NCI-H748 (cell line): Measurements from ENCODE around the gene ZIC5.

ENCODE experiments used
- DNase-seq: peaks from one replicate; lab custom pipeline; 2025; ENCODE audit not compliant: unreplicated experiment; lab: John Stamatoyannopoulos, UW

Gene ZIC5

GRCh38 chr13:99987154-99988019 is 15.8 kb upstream of the ZIC5 start:
- no peak for DNase-seq

GRCh38 chr13:99986741-99987140 is 15.2 kb upstream of the ZIC5 start:
- DNase-seq = peak; percentile 66

GRCh38 chr13:99985886-99986527 is 14.4 kb upstream of the ZIC5 start:
- peak; percentile 53 for DNase-seq

GRCh38 chr13:99985241-99985874 is 13.8 kb upstream of the ZIC5 start:
- DNase-seq = peak; percentile 62

- DNase-seq = peak; percentile 79
Measured at GRCh38 chr13:99984461-99985240, 13.1 kb upstream of the ZIC5 start.

- peak; percentile 69 for DNase-seq
Measured at GRCh38 chr13:99983499-99984401, 12.2 kb upstream of the ZIC5 start.

GRCh38 chr13:99982731-99983498 is 11.3 kb upstream of the ZIC5 start:
- DNase-seq = peak; percentile 44

- DNase-seq = peak; percentile 74
Measured at GRCh38 chr13:99982036-99982730, 10.6 kb upstream of the ZIC5 start.

- DNase-seq = no peak
Measured at GRCh38 chr13:99981735-99982035, 10.1 kb upstream of the ZIC5 start, which contains the start of gene ZIC2. Gene ZIC2, plus strand, starts transcription at chr13:99981784. Its CDS starts 281 bp downstream, at chr13:99982065.

- peak; percentile 97 for DNase-seq
Measured at GRCh38 chr13:99980824-99981734, 9.5 kb upstream of the ZIC5 start.

- DNase-seq = peak; percentile 97
Measured at GRCh38 chr13:99980201-99980823, 8.7 kb upstream of the ZIC5 start.

GRCh38 chr13:99979453-99980200 is 8.1 kb upstream of the ZIC5 start:
- peak; percentile 75 for DNase-seq

GRCh38 chr13:99978799-99979452 is 7.4 kb upstream of the ZIC5 start:
- peak; percentile 53 for DNase-seq

GRCh38 chr13:99977912-99978798 is 6.6 kb upstream of the ZIC5 start:
- DNase-seq = no peak

GRCh38 chr13:99977334-99977911 is 5.9 kb upstream of the ZIC5 start:
- DNase-seq = peak; percentile 80
